HL-60 (cell line): ENCODE data around the gene SLC10A6.

Source experiments
- DNase-seq, 2 experiments: peaks; one replicate each; pipeline ENCODE4 v3.0.0-alpha.2; 2010 to 2020; ENCODE audit warnings: low read depth in 1 of 2, low spot score in 1 of 2
- H3K27ac ChIP-seq: fragments of 250-450 bp; sonication (Bioruptor Pico); replicated peaks from 2 replicates; pipeline ENCODE4 v1.5.1; 2020; ENCODE audit warnings: mild to moderate bottlenecking, moderate library complexity
- H3K27me3 ChIP-seq: fragments of 250-450 bp; sonication (Bioruptor Pico); 2 replicates; pipeline ENCODE4 v1.5.1; 2021; ENCODE audit warnings: mild to moderate bottlenecking, moderate library complexity; ENCODE audit not compliant: insufficient read depth, poor library complexity, severe bottlenecking
- H3K4me3 ChIP-seq: replicated peaks from 2 replicates; pipeline ENCODE4 v1.5.1; 2011; ENCODE audit warnings: mild to moderate bottlenecking, control low read depth, low read length; ENCODE audit not compliant: insufficient read depth
- CTCF ChIP-seq: IDR thresholded peaks from one replicate; pipeline ENCODE4 v1.5.1; 2011; ENCODE audit warnings: low read length, control low read depth, inconsistent platforms; ENCODE audit not compliant: insufficient read depth
- GABPA ChIP-seq: IDR thresholded peaks from 2 replicates; pipeline ENCODE4 v1.6.1; 2012; ENCODE audit warnings: low read depth
- POLR2AphosphoS5 ChIP-seq: IDR thresholded peaks from 2 replicates; pipeline ENCODE4 v1.6.1; 2012; ENCODE audit warnings: low read depth
- REST ChIP-seq: IDR thresholded peaks from 2 replicates; pipeline ENCODE4 v1.6.1; 2012; ENCODE audit warnings: low read depth; ENCODE audit not compliant: insufficient replicate concordance
- SPI1 ChIP-seq: IDR thresholded peaks from 2 replicates; pipeline ENCODE4 v1.6.1; 2012; ENCODE audit warnings: low read depth, mild to moderate bottlenecking, borderline replicate concordance

Gene SLC10A6

GRCh38 chr4:86788826-86789225 is 60.4 kb downstream of the SLC10A6 start:
- TF ChIP-seq SPI1, result no peak
- no peak for TF ChIP-seq CTCF
- TF ChIP-seq GABPA, result no peak
- no peak for TF ChIP-seq POLR2AphosphoS5
- no peak for TF ChIP-seq REST
- H3K4me3 ChIP-seq, result no peak overlapping the region
- H3K27ac ChIP-seq, result no peak overlapping the region
- no peaks in the 10 kb centered on the region for H3K27me3 ChIP-seq
- no peak for DNase-seq

- no peak for TF ChIP-seq CTCF
- TF ChIP-seq REST, result no peak
- no peak for TF ChIP-seq GABPA
- TF ChIP-seq SPI1, result no peak
- TF ChIP-seq POLR2AphosphoS5, result no peak
- no peak for DNase-seq
- H3K27me3 ChIP-seq, result no peaks in the 10 kb centered on the region
- H3K27ac ChIP-seq, result no peak overlapping the region
- no peak overlapping the region for H3K4me3 ChIP-seq
Observed at GRCh38 chr4:86778175-86778574, 71.0 kb downstream of the SLC10A6 start.

- H3K4me3 ChIP-seq, result no peak overlapping the region
- no peak for DNase-seq
- H3K27me3 ChIP-seq, result no peaks in the 10 kb centered on the region
- no peak overlapping the region for H3K27ac ChIP-seq
- TF ChIP-seq CTCF (no peak), REST (no peak), SPI1 (no peak), GABPA (no peak), POLR2AphosphoS5 (no peak)
Observed at GRCh38 chr4:86775061-86775460, 74.1 kb downstream of the SLC10A6 start.
